GM23338 (cell line): Measurements from ENCODE around the gene CPNE7. TPM values are rescaled to one million over a fixed set of nuclear protein-coding genes. Genes with fewer than 3 reads are reported as not detected.

ENCODE experiments used
- ATAC-seq: fragments of 200-7000 bp; cut with Tn5 transposase; 3 replicates; pipeline ENCODE4 v1.9.1; 2020
- DNase-seq: peaks from one replicate; pipeline ENCODE4 v3.0.0-alpha.2; 2015; ENCODE audit warnings: low spot score
- H2AFZ ChIP-seq: fragments of 200-600 bp; sonication (generic); 2 replicates; pipeline ENCODE4 v1.8.0; 2016; ENCODE audit warnings: antibody characterized with exemption, mild to moderate bottlenecking, moderate library complexity
- H3F3A ChIP-seq: fragments of 200-600 bp; sonication (generic); replicated peaks from 2 replicates; pipeline ENCODE4 v1.8.0; 2017; ENCODE audit warnings: antibody characterized with exemption, mixed run types, low read depth
- H3K27ac ChIP-seq: fragments of 200-600 bp; sonication (generic); 2 replicates; pipeline ENCODE4 v1.6.1; 2016; ENCODE audit warnings: low read depth
- H3K27me3 ChIP-seq: fragments of 200-600 bp; sonication (generic); 2 replicates; pipeline ENCODE4 v1.8.0; 2016; ENCODE audit warnings: mild to moderate bottlenecking, mixed run types, moderate library complexity; ENCODE audit not compliant: insufficient read depth
- H3K36me3 ChIP-seq: fragments of 200-600 bp; sonication (generic); 2 replicates; pipeline ENCODE4 v1.8.0; 2016; ENCODE audit warnings: mild to moderate bottlenecking; ENCODE audit not compliant: insufficient read depth
- H3K4me1 ChIP-seq: fragments of 200-600 bp; sonication (generic); 2 replicates; pipeline ENCODE4 v1.8.0; 2016; ENCODE audit warnings: mild to moderate bottlenecking, moderate library complexity; ENCODE audit not compliant: insufficient read depth
- H3K4me2 ChIP-seq: fragments of 200-600 bp; sonication (generic); 2 replicates; pipeline ENCODE4 v1.7.1; 2017; ENCODE audit warnings: mixed run types
- H3K4me3 ChIP-seq: fragments of 200-600 bp; sonication (generic); 2 replicates; pipeline ENCODE4 v1.6.1; 2016; ENCODE audit warnings: mixed run types
- H3K79me2 ChIP-seq: fragments of 200-600 bp; sonication (generic); replicated peaks from 2 replicates; pipeline ENCODE4 v1.8.0; 2017; ENCODE audit warnings: mild to moderate bottlenecking; ENCODE audit not compliant: insufficient read depth
- H3K9me2 ChIP-seq: fragments of 200-600 bp; sonication (generic); 2 replicates; pipeline ENCODE4 v1.8.0; 2017; ENCODE audit not compliant: insufficient read depth
- H4K20me1 ChIP-seq: fragments of 200-600 bp; sonication (generic); replicated peaks from 2 replicates; pipeline ENCODE4 v1.8.0; 2017; ENCODE audit warnings: mild to moderate bottlenecking; ENCODE audit not compliant: insufficient read depth
- H3K27ac Mint-ChIP-seq: 2 replicates; pipeline ENCODE4 v1.8.0; 2020; ENCODE audit warnings: inconsistent platforms, mild to moderate bottlenecking, moderate library complexity, mixed read lengths
- H3K27me3 Mint-ChIP-seq: 3 replicates; pipeline ENCODE4 v1.8.0; 2022; ENCODE audit warnings: low read depth, mild to moderate bottlenecking, moderate library complexity, mixed read lengths, inconsistent platforms; ENCODE audit not compliant: insufficient read depth, poor library complexity
- H3K36me3 Mint-ChIP-seq: 3 replicates; pipeline ENCODE4 v1.8.0; 2021; ENCODE audit warnings: low read depth, mild to moderate bottlenecking, inconsistent platforms, moderate library complexity, mixed read lengths
- H3K4me1 Mint-ChIP-seq: 3 replicates; pipeline ENCODE4 v1.8.0; 2020; ENCODE audit warnings: mild to moderate bottlenecking, inconsistent platforms, mixed read lengths
- H3K4me3 Mint-ChIP-seq: 3 replicates; pipeline ENCODE4 v1.8.0; 2021; ENCODE audit warnings: moderate library complexity, mild to moderate bottlenecking, inconsistent platforms, mixed read lengths
- H3K9me3 Mint-ChIP-seq: 3 replicates; pipeline ENCODE4 v1.8.0; 2020; ENCODE audit warnings: moderate library complexity, mild to moderate bottlenecking, inconsistent platforms, mixed read lengths
- CREB1 ChIP-seq: fragments of 250-450 bp; sonication (Bioruptor Pico); IDR thresholded peaks from 2 replicates; pipeline ENCODE4 v1.5.0; 2020; ENCODE audit warnings: low read depth, mild to moderate bottlenecking, moderate library complexity
- EZH2 ChIP-seq: fragments of 200-600 bp; sonication (generic); IDR thresholded peaks from one replicate; pipeline ENCODE4 v1.8.0; 2017; ENCODE audit warnings: antibody characterized with exemption, mild to moderate bottlenecking, low read depth; ENCODE audit not compliant: unreplicated experiment
- EZH2phosphoT487 ChIP-seq: fragments of 200-600 bp; sonication (generic); IDR thresholded peaks from one replicate; pipeline ENCODE4 v1.8.1; 2018; ENCODE audit warnings: antibody characterized with exemption; ENCODE audit not compliant: unreplicated experiment
- JUNB ChIP-seq: IDR thresholded peaks from one replicate; pipeline ENCODE4 v1.6.1; 2016; ENCODE audit warnings: antibody characterized with exemption; ENCODE audit not compliant: unreplicated experiment
- NANOG ChIP-seq: IDR thresholded peaks from 2 replicates; pipeline ENCODE4 v1.6.1; 2016; ENCODE audit warnings: antibody characterized with exemption, borderline replicate concordance
- POLR2AphosphoS5 ChIP-seq: IDR thresholded peaks from 2 replicates; pipeline ENCODE4 v1.6.1; 2016; ENCODE audit warnings: antibody characterized with exemption, low read depth
- STAT1 ChIP-seq: IDR thresholded peaks from one replicate; pipeline ENCODE4 v1.6.1; 2016; ENCODE audit warnings: antibody characterized with exemption; ENCODE audit not compliant: unreplicated experiment
- ZNF114 ChIP-seq: fragments of 250-450 bp; sonication (Bioruptor Pico); IDR thresholded peaks from 2 replicates; pipeline ENCODE4 v1.5.0; 2020; ENCODE audit warnings: mild to moderate bottlenecking, moderate library complexity
- ZNF331 ChIP-seq: fragments of 250-450 bp; sonication (Bioruptor Pico); IDR thresholded peaks from 2 replicates; pipeline ENCODE4 v1.5.0; 2020; ENCODE audit warnings: low read depth, mild to moderate bottlenecking, moderate library complexity
- polyA plus RNA-seq: library from polyadenylated mRNA; unstranded; fragments of >200 nt; fragmentation: Nextera tagmentation; extraction: Ambion mirVana; gene quantifications from 2 replicates; pipeline ENCODE4 v1.2.1, GENCODE V29; 2016
- total RNA-seq: library from RNA; depleted of rRNA; stranded (reverse); fragments of >200 nt; shearing (Covaris generic); gene quantifications from 2 replicates; pipeline ENCODE4 v1.2.3, GENCODE V29; 2014
- TF ChIP-seq, protein P1 (sequence below): IDR thresholded peaks from one replicate; pipeline ENCODE4 v1.6.1; 2018; ENCODE audit warnings: antibody characterized with exemption; ENCODE audit not compliant: unreplicated experiment
- TF ChIP-seq, protein P2 (sequence below): IDR thresholded peaks from 2 replicates; pipeline ENCODE4 v1.6.1; 2016; ENCODE audit warnings: antibody characterized with exemption
- TF ChIP-seq, protein P3 (sequence below): fragments of 250-450 bp; sonication (Bioruptor Pico); IDR thresholded peaks from 2 replicates; pipeline ENCODE4 v1.5.0; 2020; ENCODE audit warnings: mild to moderate bottlenecking, moderate library complexity
- TF ChIP-seq, protein P4 (sequence below), 2 experiments: fragments of 200-600 bp in 1 of 2; sonication (generic) in 1 of 2; conservative IDR thresholded peaks; 2 replicates each; pipeline versions ENCODE4 v1.5.1 to v1.6.1; 2016 to 2017; ENCODE audit warnings: antibody characterized with exemption in 2 of 2, low read depth in 2 of 2, mild to moderate bottlenecking in 2 of 2, moderate library complexity in 1 of 2

CPNE7 gene
- total and polyA plus RNA-seq, 2 experiments from 2014 or later, result 11.2 to 15.7 TPM

DNA sequence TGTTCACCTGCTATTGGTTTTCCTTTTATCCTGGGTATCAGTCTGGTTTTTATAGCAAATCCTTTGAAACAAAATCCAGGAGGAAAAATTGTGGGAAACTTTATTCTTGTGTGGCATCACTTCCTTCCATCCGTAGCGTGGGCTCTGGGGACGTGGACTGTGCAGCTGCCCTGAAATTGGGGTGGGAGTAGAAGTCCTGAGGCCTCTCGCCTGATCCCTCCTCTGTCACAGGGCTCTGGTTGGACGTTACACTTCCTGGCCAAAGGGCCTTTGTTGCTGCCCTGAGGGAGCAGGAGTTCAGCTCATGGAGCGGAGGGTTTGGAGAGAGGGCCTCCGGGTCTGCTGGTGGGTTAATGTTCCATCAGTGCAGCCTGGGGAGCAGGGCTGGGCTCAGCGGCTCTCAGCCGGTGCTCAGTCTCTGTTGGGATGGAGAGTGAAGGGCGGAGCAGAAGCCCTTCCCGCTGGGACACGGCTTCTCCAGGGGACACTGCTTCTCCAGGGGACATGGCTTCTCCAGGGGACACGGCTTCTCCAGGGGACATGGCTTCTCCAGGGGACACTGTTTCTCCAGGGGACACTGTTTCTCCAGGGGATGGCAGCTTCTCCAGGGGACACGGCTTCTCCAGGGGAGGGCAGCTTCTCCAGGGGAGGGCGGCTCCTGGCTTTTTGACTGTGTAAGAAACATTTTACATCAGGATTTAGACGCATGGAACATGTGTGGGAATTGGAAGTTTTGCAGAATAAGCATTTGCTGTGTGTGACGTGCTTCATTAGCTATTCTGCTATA is 30.3 kb upstream of the CPNE7 start:
- no peak overlapping the region for H3K4me3 Mint-ChIP-seq
- ATAC-seq (no peak), DNase-seq (no peak)
- no peaks in the 10 kb centered on the region for H3K9me3 Mint-ChIP-seq
- Histone ChIP-seq H3K27me3 (no peaks in the 10 kb centered on the region), H3F3A (0 out of 2 replicates have a peak, but pooled peaks cover 6% of the 10 kb centered on the region), H2AFZ (no peak overlapping the region), H3K4me1 (no peaks in the 10 kb centered on the region), H3K9me2 (no peaks in the 10 kb centered on the region), H4K20me1 (peaks cover under 1% of the 10 kb centered on the region; the same call in 1 of the 2 replicates), H3K36me3 (peaks cover 15% of the 10 kb centered on the region), H3K27ac (no peak overlapping the region), H3K4me2 (no peak overlapping the region), H3K4me3 (no peak overlapping the region), H3K79me2 (no peaks in the 10 kb centered on the region)
- H3K27me3 Mint-ChIP-seq, result peaks cover 8% of the 10 kb centered on the region
- H3K36me3 Mint-ChIP-seq, result peaks cover 50% of the 10 kb centered on the region
- no peak overlapping the region for H3K27ac Mint-ChIP-seq
- no peaks in the 10 kb centered on the region for H3K4me1 Mint-ChIP-seq
- TF ChIP-seq NANOG, result no peak
- TF ChIP-seq, protein P1, sequence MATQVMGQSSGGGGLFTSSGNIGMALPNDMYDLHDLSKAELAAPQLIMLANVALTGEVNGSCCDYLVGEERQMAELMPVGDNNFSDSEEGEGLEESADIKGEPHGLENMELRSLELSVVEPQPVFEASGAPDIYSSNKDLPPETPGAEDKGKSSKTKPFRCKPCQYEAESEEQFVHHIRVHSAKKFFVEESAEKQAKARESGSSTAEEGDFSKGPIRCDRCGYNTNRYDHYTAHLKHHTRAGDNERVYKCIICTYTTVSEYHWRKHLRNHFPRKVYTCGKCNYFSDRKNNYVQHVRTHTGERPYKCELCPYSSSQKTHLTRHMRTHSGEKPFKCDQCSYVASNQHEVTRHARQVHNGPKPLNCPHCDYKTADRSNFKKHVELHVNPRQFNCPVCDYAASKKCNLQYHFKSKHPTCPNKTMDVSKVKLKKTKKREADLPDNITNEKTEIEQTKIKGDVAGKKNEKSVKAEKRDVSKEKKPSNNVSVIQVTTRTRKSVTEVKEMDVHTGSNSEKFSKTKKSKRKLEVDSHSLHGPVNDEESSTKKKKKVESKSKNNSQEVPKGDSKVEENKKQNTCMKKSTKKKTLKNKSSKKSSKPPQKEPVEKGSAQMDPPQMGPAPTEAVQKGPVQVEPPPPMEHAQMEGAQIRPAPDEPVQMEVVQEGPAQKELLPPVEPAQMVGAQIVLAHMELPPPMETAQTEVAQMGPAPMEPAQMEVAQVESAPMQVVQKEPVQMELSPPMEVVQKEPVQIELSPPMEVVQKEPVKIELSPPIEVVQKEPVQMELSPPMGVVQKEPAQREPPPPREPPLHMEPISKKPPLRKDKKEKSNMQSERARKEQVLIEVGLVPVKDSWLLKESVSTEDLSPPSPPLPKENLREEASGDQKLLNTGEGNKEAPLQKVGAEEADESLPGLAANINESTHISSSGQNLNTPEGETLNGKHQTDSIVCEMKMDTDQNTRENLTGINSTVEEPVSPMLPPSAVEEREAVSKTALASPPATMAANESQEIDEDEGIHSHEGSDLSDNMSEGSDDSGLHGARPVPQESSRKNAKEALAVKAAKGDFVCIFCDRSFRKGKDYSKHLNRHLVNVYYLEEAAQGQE, result no peak
- TF ChIP-seq ZNF114 (CRISPR knock-in tag), result no peak
- no peak for TF ChIP-seq JUNB
- no peak for TF ChIP-seq ZNF331
- no peak for TF ChIP-seq EZH2
- TF ChIP-seq, protein P2, sequence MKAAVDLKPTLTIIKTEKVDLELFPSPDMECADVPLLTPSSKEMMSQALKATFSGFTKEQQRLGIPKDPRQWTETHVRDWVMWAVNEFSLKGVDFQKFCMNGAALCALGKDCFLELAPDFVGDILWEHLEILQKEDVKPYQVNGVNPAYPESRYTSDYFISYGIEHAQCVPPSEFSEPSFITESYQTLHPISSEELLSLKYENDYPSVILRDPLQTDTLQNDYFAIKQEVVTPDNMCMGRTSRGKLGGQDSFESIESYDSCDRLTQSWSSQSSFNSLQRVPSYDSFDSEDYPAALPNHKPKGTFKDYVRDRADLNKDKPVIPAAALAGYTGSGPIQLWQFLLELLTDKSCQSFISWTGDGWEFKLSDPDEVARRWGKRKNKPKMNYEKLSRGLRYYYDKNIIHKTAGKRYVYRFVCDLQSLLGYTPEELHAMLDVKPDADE, result no peak
- TF ChIP-seq STAT1, result no peak
- TF ChIP-seq, protein P3, sequence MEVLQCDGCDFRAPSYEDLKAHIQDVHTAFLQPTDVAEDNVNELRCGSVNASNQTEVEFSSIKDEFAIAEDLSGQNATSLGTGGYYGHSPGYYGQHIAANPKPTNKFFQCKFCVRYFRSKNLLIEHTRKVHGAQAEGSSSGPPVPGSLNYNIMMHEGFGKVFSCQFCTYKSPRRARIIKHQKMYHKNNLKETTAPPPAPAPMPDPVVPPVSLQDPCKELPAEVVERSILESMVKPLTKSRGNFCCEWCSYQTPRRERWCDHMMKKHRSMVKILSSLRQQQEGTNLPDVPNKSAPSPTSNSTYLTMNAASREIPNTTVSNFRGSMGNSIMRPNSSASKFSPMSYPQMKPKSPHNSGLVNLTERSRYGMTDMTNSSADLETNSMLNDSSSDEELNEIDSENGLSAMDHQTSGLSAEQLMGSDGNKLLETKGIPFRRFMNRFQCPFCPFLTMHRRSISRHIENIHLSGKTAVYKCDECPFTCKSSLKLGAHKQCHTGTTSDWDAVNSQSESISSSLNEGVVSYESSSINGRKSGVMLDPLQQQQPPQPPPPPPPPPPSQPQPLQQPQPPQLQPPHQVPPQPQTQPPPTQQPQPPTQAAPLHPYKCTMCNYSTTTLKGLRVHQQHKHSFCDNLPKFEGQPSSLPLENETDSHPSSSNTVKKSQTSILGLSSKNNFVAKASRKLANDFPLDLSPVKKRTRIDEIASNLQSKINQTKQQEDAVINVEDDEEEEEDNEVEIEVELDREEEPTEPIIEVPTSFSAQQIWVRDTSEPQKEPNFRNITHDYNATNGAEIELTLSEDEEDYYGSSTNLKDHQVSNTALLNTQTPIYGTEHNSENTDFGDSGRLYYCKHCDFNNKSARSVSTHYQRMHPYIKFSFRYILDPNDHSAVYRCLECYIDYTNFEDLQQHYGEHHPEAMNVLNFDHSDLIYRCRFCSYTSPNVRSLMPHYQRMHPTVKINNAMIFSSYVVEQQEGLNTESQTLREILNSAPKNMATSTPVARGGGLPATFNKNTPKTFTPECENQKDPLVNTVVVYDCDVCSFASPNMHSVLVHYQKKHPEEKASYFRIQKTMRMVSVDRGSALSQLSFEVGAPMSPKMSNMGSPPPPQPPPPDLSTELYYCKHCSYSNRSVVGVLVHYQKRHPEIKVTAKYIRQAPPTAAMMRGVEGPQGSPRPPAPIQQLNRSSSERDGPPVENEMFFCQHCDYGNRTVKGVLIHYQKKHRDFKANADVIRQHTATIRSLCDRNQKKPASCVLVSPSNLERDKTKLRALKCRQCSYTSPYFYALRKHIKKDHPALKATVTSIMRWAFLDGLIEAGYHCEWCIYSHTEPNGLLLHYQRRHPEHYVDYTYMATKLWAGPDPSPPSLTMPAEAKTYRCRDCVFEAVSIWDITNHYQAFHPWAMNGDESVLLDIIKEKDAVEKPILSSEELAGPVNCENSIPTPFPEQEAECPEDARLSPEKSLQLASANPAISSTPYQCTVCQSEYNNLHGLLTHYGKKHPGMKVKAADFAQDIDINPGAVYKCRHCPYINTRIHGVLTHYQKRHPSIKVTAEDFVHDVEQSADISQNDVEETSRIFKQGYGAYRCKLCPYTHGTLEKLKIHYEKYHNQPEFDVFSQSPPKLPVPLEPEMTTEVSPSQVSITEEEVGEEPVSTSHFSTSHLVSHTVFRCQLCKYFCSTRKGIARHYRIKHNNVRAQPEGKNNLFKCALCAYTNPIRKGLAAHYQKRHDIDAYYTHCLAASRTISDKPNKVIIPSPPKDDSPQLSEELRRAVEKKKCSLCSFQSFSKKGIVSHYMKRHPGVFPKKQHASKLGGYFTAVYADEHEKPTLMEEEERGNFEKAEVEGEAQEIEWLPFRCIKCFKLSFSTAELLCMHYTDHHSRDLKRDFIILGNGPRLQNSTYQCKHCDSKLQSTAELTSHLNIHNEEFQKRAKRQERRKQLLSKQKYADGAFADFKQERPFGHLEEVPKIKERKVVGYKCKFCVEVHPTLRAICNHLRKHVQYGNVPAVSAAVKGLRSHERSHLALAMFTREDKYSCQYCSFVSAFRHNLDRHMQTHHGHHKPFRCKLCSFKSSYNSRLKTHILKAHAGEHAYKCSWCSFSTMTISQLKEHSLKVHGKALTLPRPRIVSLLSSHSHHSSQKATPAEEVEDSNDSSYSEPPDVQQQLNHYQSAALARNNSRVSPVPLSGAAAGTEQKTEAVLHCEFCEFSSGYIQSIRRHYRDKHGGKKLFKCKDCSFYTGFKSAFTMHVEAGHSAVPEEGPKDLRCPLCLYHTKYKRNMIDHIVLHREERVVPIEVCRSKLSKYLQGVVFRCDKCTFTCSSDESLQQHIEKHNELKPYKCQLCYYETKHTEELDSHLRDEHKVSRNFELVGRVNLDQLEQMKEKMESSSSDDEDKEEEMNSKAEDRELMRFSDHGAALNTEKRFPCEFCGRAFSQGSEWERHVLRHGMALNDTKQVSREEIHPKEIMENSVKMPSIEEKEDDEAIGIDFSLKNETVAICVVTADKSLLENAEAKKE (CRISPR knock-in tag), result no peak
- TF ChIP-seq EZH2phosphoT487, result no peak
- TF ChIP-seq CREB1, result no peak
- TF ChIP-seq POLR2AphosphoS5, result no peak
- TF ChIP-seq, protein P4, sequence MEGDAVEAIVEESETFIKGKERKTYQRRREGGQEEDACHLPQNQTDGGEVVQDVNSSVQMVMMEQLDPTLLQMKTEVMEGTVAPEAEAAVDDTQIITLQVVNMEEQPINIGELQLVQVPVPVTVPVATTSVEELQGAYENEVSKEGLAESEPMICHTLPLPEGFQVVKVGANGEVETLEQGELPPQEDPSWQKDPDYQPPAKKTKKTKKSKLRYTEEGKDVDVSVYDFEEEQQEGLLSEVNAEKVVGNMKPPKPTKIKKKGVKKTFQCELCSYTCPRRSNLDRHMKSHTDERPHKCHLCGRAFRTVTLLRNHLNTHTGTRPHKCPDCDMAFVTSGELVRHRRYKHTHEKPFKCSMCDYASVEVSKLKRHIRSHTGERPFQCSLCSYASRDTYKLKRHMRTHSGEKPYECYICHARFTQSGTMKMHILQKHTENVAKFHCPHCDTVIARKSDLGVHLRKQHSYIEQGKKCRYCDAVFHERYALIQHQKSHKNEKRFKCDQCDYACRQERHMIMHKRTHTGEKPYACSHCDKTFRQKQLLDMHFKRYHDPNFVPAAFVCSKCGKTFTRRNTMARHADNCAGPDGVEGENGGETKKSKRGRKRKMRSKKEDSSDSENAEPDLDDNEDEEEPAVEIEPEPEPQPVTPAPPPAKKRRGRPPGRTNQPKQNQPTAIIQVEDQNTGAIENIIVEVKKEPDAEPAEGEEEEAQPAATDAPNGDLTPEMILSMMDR (conservative IDR thresholded peaks at IDR 0.05; ENCODE audit: low read depth in 2 of 2), result no peak
